Liver (tissue), 9 donors: ENCODE data around the gene NFE2L1. TPM values are rescaled to one million over a fixed set of nuclear protein-coding genes. Genes with fewer than 3 reads are reported as not detected.

Source experiments
- DNase-seq: peaks from one replicate; pipeline ENCODE4 v3.0.0-alpha.2; 2017; ENCODE audit warnings: low spot score
- H3K27ac ChIP-seq, 2 donors: one replicate each; pipeline ENCODE4 v1.7.0; 2013; ENCODE audit warnings: inconsistent platforms in 2 of 2, low read length in 2 of 2, control low read depth in 1 of 2, low read depth in 1 of 2, mild to moderate bottlenecking in 1 of 2
- H3K27me3 ChIP-seq, 4 donors: one replicate each; pipeline versions ENCODE4 v1.6.1 to v1.7.0; 2013; ENCODE audit warnings: low read length in 3 of 4, inconsistent platforms in 1 of 4, mild to moderate bottlenecking in 1 of 4, moderate library complexity in 1 of 4; ENCODE audit not compliant: control insufficient read depth in 4 of 4, insufficient read depth in 4 of 4
- H3K36me3 ChIP-seq, 4 donors: one replicate each; pipeline versions ENCODE4 v1.6.1 to v1.7.0; 2013; ENCODE audit warnings: low read length in 3 of 4, mild to moderate bottlenecking in 3 of 4, low read depth in 1 of 4, moderate library complexity in 1 of 4; ENCODE audit not compliant: control insufficient read depth in 4 of 4, insufficient read depth in 3 of 4
- H3K4me1 ChIP-seq, 4 donors: one replicate each; pipeline versions ENCODE4 v1.6.1 to v1.7.0; 2013; ENCODE audit warnings: low read length in 3 of 4, mild to moderate bottlenecking in 3 of 4, moderate library complexity in 1 of 4; ENCODE audit not compliant: control insufficient read depth in 4 of 4, insufficient read depth in 4 of 4
- H3K4me3 ChIP-seq, 3 donors: one replicate each; pipeline versions ENCODE4 v1.6.1 to v1.7.0; 2013; ENCODE audit warnings: low read length in 3 of 3, control low read depth in 1 of 3, low read depth in 1 of 3, mild to moderate bottlenecking in 1 of 3
- H3K9ac ChIP-seq, 2 donors: one replicate each; pipeline ENCODE4 v1.7.0; 2013; ENCODE audit warnings: low read length in 2 of 2, mild to moderate bottlenecking in 2 of 2, moderate library complexity in 2 of 2, control low read depth in 1 of 2, low read depth in 1 of 2
- H3K9me3 ChIP-seq, 4 donors: one replicate each; pipeline versions ENCODE4 v1.6.1 to v1.7.0; 2013; ENCODE audit warnings: low read length in 3 of 4; ENCODE audit not compliant: control insufficient read depth in 4 of 4
- ATF3 ChIP-seq: IDR thresholded peaks from 2 replicates; pipeline ENCODE4 v1.6.1; 2016; ENCODE audit warnings: antibody characterized with exemption
- CTCF ChIP-seq: fragments of 150-350 bp; IDR thresholded peaks from 2 replicates; pipeline ENCODE4 v1.5.1; 2017; ENCODE audit warnings: improper control_type of control experiment, low read depth, low read length; ENCODE audit not compliant: missing input control
- EGR1 ChIP-seq, 2 donors: IDR thresholded peaks; 2 replicates each; pipeline ENCODE4 v1.6.1; 2016 to 2018; ENCODE audit warnings: antibody characterized with exemption in 2 of 2, low read depth in 2 of 2
- FOXA1 ChIP-seq: IDR thresholded peaks from 2 replicates; pipeline ENCODE4 v1.6.1; 2016; ENCODE audit warnings: antibody characterized with exemption
- GABPA ChIP-seq, 2 donors: IDR thresholded peaks in 1 of 2; conservative IDR thresholded peaks in 1 of 2; 2 replicates each; pipeline ENCODE4 v1.6.1; 2016; ENCODE audit warnings: antibody characterized with exemption in 2 of 2, mild to moderate bottlenecking in 1 of 2, moderate library complexity in 1 of 2
- HNF4A ChIP-seq, 2 donors: conservative IDR thresholded peaks; 2 replicates each; pipeline ENCODE4 v1.6.1; 2016; ENCODE audit warnings: antibody characterized with exemption in 2 of 2, mild to moderate bottlenecking in 2 of 2
- HNF4G ChIP-seq: IDR thresholded peaks from 2 replicates; pipeline ENCODE4 v1.6.1; 2016; ENCODE audit warnings: antibody characterized with exemption
- RAD21 ChIP-seq, 2 donors: IDR thresholded peaks; 2 replicates each; pipeline ENCODE4 v1.6.1; 2016; ENCODE audit warnings: antibody characterized with exemption in 2 of 2, mild to moderate bottlenecking in 2 of 2
- RXRA ChIP-seq, 2 donors: IDR thresholded peaks; 2 replicates each; pipeline ENCODE4 v1.6.1; 2017 to 2018; ENCODE audit warnings: antibody characterized with exemption in 2 of 2, mild to moderate bottlenecking in 1 of 2
- SP1 ChIP-seq: IDR thresholded peaks from 2 replicates; pipeline ENCODE4 v1.6.1; 2018; ENCODE audit warnings: antibody characterized with exemption, mild to moderate bottlenecking
- TAF1 ChIP-seq: conservative IDR thresholded peaks from 2 replicates; pipeline ENCODE4 v1.6.1; 2016; ENCODE audit warnings: antibody characterized with exemption, mild to moderate bottlenecking
- YY1 ChIP-seq: IDR thresholded peaks from 2 replicates; pipeline ENCODE4 v1.6.1; 2016; ENCODE audit warnings: antibody characterized with exemption, mild to moderate bottlenecking
- ZBTB33 ChIP-seq: IDR thresholded peaks from 2 replicates; pipeline ENCODE4 v1.6.1; 2016; ENCODE audit warnings: antibody characterized with exemption
- WGBS: extraction: QIAGEN DNeasy Blood & Tissue Kit; methylation state at CpG from one replicate; pipeline ENCODE4 v1.1.7; 2013; 5-methylcytosine and 5-hydroxymethylcytosine counted together
- polyA plus RNA-seq, 2 donors: library from polyadenylated mRNA; stranded (reverse) in 1 of 2; unstranded in 1 of 2; fragments of 200-250 nt in 1 of 2; fragments of >200 nt in 1 of 2; fragmentation: Nextera tagmentation in 1 of 2; extraction: Ambion mirVana in 1 of 2; gene quantifications; one replicate each; pipeline versions ENCODE4 v1.2.1 to v1.2.3, GENCODE V29; 2013 to 2015
- total RNA-seq, 2 donors: library from RNA; depleted of rRNA; stranded (reverse); fragments of >200 nt; gene quantifications; one replicate each; pipeline ENCODE4 v1.2.3, GENCODE V29; 2014
- donor health status: healthy.
- donor health status: healthy.
- donor health status: healthy.
- donor health status: healthy.
- donor health status: healthy.

Gene NFE2L1
- total and polyA plus RNA-seq, 4 donors: 14.3 to 79.5 (median 57.6) TPM

- no peak for DNase-seq
- no peaks in the 10 kb centered on the region for H3K27me3 ChIP-seq
- H3K36me3 ChIP-seq: no peaks in the 10 kb centered on the region
- TF ChIP-seq CTCF (peak; percentile 47), TAF1 (peak; percentile 23), SP1 (no peak), RAD21 (IDR thresholded peaks at IDR 0.05) (peak; percentile 27 to 71), YY1 (peak; percentile 21), RXRA (IDR thresholded peaks at IDR 0.05) (peak in 1 of 2 donors; percentile 8)
- H3K4me3 ChIP-seq: peak within 1 kb of the TSS; percentile 53 to 67 (median 60)
- peaks cover 0 to 12% (median 7%) of the 10 kb centered on the region in 4 donors for H3K4me1 ChIP-seq
- H3K9me3 ChIP-seq: no peaks in the 10 kb centered on the region
- no peak within 1 kb of the TSS for H3K9ac ChIP-seq
- peak within 1 kb of the TSS; percentile 6 to 10 for H3K27ac ChIP-seq
- 1% methylated on average over 73 of the region's 73 CpGs for WGBS
These were observed 10.9 kb upstream of the NFE2L1 start, which contains the start of gene COPZ2 for GRCh38 chr17:48037036-48037837. Gene COPZ2, minus strand, starts transcription at chr17:48037797. Its CDS starts 20 bp downstream, at chr17:48037777.

GRCh38 chr17:48037838-48038323, 10.3 kb upstream of the NFE2L1 start:
- 13% methylated on average over 19 of the region's 19 CpGs for WGBS
- H3K4me3 ChIP-seq: peak overlapping the region in 1 of 3 donors; percentile 67
- no peak for TF ChIP-seq GABPA (IDR thresholded peaks at IDR 0.05 in 1 of 2, conservative IDR thresholded peaks at IDR 0.05 in 1 of 2)
- TF ChIP-seq ZBTB33: no peak
- no peak for TF ChIP-seq YY1
- no peak for TF ChIP-seq SP1
- TF ChIP-seq TAF1: no peak
- no peak for TF ChIP-seq EGR1 (IDR thresholded peaks at IDR 0.05; ENCODE audit: low read depth in 2 of 2)
- TF ChIP-seq HNF4G: no peak
- no peak for TF ChIP-seq RXRA (IDR thresholded peaks at IDR 0.05)
- no peak for TF ChIP-seq ATF3
- TF ChIP-seq FOXA1: no peak
- no peak for TF ChIP-seq HNF4A (conservative IDR thresholded peaks at IDR 0.05)
- no peak for TF ChIP-seq CTCF
- H3K9me3 ChIP-seq: no peaks in the 10 kb centered on the region
- no peak overlapping the region for H3K27ac ChIP-seq
- H3K27me3 ChIP-seq: no peaks in the 10 kb centered on the region
- H3K36me3 ChIP-seq: no peaks in the 10 kb centered on the region
- H3K9ac ChIP-seq: no peak overlapping the region
- H3K4me1 ChIP-seq: peaks cover 0 to 12% (median 7%) of the 10 kb centered on the region in 4 donors
- no peak for DNase-seq
